ENCODE results near the gene ZNF827. TPM values are rescaled to one million over a fixed set of nuclear protein-coding genes. Genes with fewer than 3 reads are reported as not detected.
A peak's percentile ranks its signal among the peaks of the same experiment; 100 is the strongest.

The ZNF827 gene
- total RNA-seq, 1 donor from 2014 or later, result 116 TPM

DNA sequence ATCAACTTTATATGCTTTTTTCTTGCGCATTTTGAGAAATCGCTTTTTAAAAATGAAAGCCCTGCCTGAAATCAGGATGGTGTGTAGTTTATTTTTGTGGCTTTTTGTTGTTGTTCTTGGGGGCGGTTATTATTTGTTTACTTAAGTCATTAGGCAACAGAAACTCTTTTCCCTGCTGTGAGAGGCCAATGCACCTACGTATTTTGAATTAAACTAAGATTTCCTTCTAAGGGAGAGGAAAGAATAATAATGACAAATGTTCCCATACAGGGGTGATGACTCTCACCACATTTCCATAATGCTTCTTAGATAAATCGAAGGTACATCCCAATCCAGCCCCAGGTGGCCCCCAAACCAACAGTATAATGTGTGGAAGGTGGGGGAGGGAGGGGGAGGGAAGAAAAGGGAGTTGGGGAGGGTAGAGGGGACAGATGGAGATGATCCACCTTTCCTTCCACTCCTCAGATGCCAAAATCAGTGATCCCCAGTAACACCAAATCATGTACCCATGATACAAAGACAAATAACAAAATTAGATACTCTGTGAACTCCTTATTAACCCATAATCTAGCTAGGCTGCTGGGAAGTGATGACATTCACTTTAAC lies 39.6 kb downstream of the ZNF827 start:
- peak overlapping the region; percentile 87 for H3K27ac Mint-ChIP-seq
- no peak for DNase-seq (ENCODE audit: low spot score in 2 of 2, unreplicated experiment in 2 of 2)
- peaks cover 39% of the 10 kb centered on the region for H3K36me3 Mint-ChIP-seq
- TF ChIP-seq, protein P1, sequence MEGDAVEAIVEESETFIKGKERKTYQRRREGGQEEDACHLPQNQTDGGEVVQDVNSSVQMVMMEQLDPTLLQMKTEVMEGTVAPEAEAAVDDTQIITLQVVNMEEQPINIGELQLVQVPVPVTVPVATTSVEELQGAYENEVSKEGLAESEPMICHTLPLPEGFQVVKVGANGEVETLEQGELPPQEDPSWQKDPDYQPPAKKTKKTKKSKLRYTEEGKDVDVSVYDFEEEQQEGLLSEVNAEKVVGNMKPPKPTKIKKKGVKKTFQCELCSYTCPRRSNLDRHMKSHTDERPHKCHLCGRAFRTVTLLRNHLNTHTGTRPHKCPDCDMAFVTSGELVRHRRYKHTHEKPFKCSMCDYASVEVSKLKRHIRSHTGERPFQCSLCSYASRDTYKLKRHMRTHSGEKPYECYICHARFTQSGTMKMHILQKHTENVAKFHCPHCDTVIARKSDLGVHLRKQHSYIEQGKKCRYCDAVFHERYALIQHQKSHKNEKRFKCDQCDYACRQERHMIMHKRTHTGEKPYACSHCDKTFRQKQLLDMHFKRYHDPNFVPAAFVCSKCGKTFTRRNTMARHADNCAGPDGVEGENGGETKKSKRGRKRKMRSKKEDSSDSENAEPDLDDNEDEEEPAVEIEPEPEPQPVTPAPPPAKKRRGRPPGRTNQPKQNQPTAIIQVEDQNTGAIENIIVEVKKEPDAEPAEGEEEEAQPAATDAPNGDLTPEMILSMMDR (IDR thresholded peaks at IDR 0.05; ENCODE audit: unreplicated experiment), result no peak
- no peaks in the 10 kb centered on the region for H3K9me3 Mint-ChIP-seq
- H3K27me3 Mint-ChIP-seq (ENCODE audit: low read depth), result no peaks in the 10 kb centered on the region
- H3K4me1 Mint-ChIP-seq, result peaks cover 19% of the 10 kb centered on the region
- no peak overlapping the region for H3K4me3 Mint-ChIP-seq

DNA sequence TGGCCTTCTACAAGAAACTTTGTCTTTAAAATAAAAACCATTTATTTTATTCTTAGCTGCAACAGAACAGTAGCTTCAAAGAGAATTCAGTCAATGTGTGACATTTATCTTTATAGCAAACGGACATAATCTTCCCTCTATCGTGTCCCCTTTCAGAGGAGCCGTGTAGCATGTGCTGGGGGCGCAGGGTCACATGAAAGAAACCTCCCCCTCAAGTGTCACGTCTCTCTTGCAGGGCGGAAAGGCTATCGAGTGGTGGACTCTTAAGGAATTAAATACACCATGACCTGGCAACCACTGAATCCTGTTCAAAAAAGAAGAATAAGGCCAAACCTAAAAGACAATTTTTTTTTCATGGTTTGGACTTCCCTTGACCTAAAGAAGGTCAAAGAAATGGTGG lies 40.2 kb downstream of the ZNF827 start:
- no peak for DNase-seq (ENCODE audit: low spot score in 2 of 2, unreplicated experiment in 2 of 2)
- peaks cover 39% of the 10 kb centered on the region for H3K36me3 Mint-ChIP-seq
- no peak overlapping the region for H3K4me3 Mint-ChIP-seq
- no peaks in the 10 kb centered on the region for H3K27me3 Mint-ChIP-seq (ENCODE audit: low read depth)
- H3K4me1 Mint-ChIP-seq, result peaks cover 18% of the 10 kb centered on the region
- peak overlapping the region; percentile 87 for H3K27ac Mint-ChIP-seq
- H3K9me3 Mint-ChIP-seq, result no peaks in the 10 kb centered on the region
- TF ChIP-seq, protein P1 (IDR thresholded peaks at IDR 0.05; ENCODE audit: unreplicated experiment), result no peak

DNA sequence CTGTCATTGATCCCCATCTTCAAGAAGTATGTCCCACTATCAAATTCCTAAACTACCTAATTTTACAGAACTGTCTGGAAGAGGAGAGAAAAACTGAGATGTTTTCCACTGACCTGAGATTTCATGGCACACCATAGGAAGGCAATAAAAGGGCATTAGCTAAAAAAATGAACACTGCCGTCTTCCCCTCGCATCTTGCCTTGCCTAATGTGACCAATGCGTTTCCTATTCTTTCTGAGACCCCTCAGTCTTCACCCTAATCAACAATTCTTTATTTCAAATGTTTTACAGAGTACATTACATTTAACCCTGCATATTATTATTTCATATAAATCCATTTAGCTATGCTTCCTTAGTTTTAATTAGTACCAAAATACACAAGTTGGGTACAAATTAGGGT lies 43.6 kb downstream of the ZNF827 start:
- no peak for DNase-seq (ENCODE audit: low spot score in 2 of 2, unreplicated experiment in 2 of 2)
- Mint-ChIP-seq H3K4me1 (peaks cover 22% of the 10 kb centered on the region), H3K4me3 (no peak overlapping the region), H3K9me3 (no peaks in the 10 kb centered on the region), H3K27ac (peak overlapping the region; percentile 50), H3K36me3 (peaks cover 26% of the 10 kb centered on the region), H3K27me3 (ENCODE audit: low read depth) (no peaks in the 10 kb centered on the region)
- TF ChIP-seq, protein P1 (IDR thresholded peaks at IDR 0.05; ENCODE audit: unreplicated experiment), result no peak

DNA sequence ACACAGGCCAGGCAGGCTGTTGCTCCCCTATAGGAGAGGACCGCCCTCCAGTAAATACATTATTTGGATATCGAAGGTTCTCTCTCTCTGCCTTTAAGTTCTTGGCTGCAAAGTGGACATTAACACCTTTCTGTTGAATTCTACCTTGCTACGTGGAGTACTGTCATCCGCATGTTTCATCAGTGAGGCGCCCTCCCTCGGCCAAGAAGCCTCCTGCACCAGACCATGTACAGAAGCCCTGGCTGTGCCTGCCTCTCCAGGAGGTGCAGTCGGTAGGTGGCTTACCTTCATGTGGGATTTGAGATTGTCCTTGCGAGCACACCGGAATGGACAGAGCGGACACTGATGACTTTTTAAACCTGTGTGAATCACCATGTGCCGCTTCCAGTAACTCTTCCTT lies 46.7 kb downstream of the ZNF827 start:
- Mint-ChIP-seq H3K9me3 (no peaks in the 10 kb centered on the region), H3K4me3 (no peak overlapping the region), H3K36me3 (peaks cover 34% of the 10 kb centered on the region), H3K4me1 (peaks cover 9% of the 10 kb centered on the region), H3K27me3 (ENCODE audit: low read depth) (no peaks in the 10 kb centered on the region), H3K27ac (no peak overlapping the region)
- TF ChIP-seq, protein P1 (IDR thresholded peaks at IDR 0.05; ENCODE audit: unreplicated experiment), result no peak
- DNase-seq (ENCODE audit: low spot score in 2 of 2, unreplicated experiment in 2 of 2), result no peak

DNA sequence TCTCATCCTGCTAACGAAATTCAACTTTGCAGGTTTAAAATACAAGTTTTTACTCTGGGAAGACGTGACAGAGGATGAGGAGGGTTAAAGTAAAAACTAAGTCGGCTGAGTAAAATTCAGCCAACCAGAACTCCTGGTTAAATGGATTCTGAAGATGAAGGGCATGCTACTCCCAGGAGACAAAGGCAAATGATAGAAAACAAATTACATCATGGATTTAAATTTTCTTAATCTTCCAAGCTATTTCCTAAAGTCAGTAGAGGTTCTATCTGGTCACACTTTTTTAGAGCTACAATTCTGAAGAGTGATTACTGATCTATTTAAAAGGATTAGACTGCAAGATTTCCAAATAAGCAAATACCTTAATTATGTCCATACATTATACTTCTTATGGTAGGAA lies 47.9 kb downstream of the ZNF827 start:
- TF ChIP-seq, protein P1 (IDR thresholded peaks at IDR 0.05; ENCODE audit: unreplicated experiment), result no peak
- Mint-ChIP-seq H3K4me3 (no peak overlapping the region), H3K9me3 (no peaks in the 10 kb centered on the region), H3K27me3 (ENCODE audit: low read depth) (no peaks in the 10 kb centered on the region), H3K4me1 (peaks cover 9% of the 10 kb centered on the region), H3K27ac (no peak overlapping the region), H3K36me3 (peaks cover 33% of the 10 kb centered on the region)
- DNase-seq (ENCODE audit: low spot score in 2 of 2, unreplicated experiment in 2 of 2), result no peak

DNA sequence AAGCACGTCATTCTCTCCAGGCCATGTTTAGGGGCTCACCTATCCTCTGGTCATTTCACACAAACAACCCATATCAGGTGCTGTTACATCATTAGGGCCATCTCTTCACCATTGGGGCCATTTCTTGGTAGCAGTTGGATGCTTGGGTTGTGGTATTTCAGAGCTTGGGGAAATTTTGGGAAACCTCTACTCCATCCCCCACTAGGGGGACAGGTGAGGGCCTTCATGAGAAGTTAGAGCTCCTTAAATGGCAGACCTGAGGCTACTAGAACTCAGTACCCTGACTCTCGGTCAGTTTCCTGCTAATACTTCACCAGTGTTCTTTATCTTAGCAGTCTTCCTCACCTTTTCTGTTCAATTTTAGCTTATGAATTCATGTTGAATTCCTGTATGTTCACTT lies 50.2 kb downstream of the ZNF827 start:
- Mint-ChIP-seq H3K4me3 (no peak overlapping the region), H3K36me3 (peaks cover 40% of the 10 kb centered on the region), H3K4me1 (peaks cover 11% of the 10 kb centered on the region), H3K9me3 (no peaks in the 10 kb centered on the region), H3K27ac (no peak overlapping the region), H3K27me3 (ENCODE audit: low read depth) (no peaks in the 10 kb centered on the region)
- no peak for DNase-seq (ENCODE audit: low spot score in 2 of 2, unreplicated experiment in 2 of 2)
- TF ChIP-seq, protein P1 (IDR thresholded peaks at IDR 0.05; ENCODE audit: unreplicated experiment), result no peak

All from mesothelial cell of epicardium (in vitro differentiated cells).